Lung microvascular endothelial cell (primary cell): Measurements from ENCODE around the gene TNFSF13. TPM values are rescaled to one million over a fixed set of nuclear protein-coding genes. Genes with fewer than 3 reads are reported as not detected.
"Not testable (repeated sequence)": the region's sequence is repeated elsewhere in the genome, so short reads cannot be mapped to it uniquely, and the experiment has no call there.

Experiments used
- DNase-seq, 2 donors: peaks; one replicate each; pipeline versions ENCODE4 v3.0.0 to v3.0.0-alpha.2; 2010; ENCODE audit warnings: low read depth in 2 of 2
- total RNA-seq: library from RNA; depleted of rRNA; stranded (reverse); fragments of >200 nt; gene quantifications from 2 replicates; pipeline ENCODE4 v1.2.1, GENCODE V29; 2014

TNFSF13 gene
- total RNA-seq, 1 donor from 2014 or later, result 0.20 TPM

- DNase-seq, result no peak
Observed at GRCh38 chr17:7589891-7590691, 31.5 kb downstream of the TNFSF13 start, which contains the start of gene SOX15. SOX15 (minus strand) TSS chr17:7590094; CDS start chr17:7589676, 418 bp downstream.

GRCh38 chr17:7590743-7591142 is 32.2 kb downstream of the TNFSF13 start:
- DNase-seq, result peak in 1 of 2 donors; percentile 25

GRCh38 chr17:7591596-7591995 is 33.0 kb downstream of the TNFSF13 start:
- DNase-seq, result no peak

- DNase-seq, result no peak
Observed at GRCh38 chr17:7592422-7593021, 34.0 kb downstream of the TNFSF13 start.

DNA sequence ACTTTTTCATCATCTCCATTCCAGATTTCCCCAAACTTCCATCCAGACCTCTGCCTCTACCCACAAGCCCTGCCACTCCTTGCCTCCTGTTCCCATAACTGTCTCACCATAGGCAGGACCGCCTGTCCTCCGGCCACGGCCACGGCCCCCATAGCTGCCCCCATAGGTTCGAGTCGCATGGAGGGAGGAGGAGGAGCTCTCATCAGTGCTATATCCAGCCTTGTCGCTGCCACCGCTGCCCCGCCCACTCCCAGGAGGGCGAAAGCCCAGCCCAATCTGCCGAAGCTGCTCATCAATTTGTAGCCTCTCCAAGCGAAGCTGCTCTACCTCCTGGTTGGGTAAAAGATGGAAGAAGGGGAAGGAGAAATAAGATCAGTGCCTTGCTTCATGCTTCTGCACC is 34.7 kb downstream of the TNFSF13 start:
- no peak for DNase-seq

DNA sequence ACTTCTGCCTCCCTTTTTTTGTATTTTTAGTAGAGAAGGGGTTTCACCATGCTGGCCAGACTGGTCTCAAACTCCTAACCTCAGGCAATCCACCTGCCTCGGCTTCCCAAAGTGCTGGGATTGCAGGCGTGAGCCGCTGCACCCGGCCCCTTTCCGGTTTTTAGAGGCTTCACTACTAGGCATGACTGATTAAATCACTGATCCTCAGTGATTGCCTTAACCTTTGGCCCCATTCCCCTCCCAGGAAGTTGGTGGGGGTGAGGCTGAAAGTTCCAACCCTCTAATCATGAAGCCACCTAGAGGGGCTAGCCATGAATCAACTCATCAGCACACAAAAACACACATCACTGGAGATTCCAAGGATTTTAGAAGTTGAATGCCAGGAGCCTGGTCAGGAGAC is 39.0 kb downstream of the TNFSF13 start:
- not testable (repeated sequence) for DNase-seq

- DNase-seq, result no peak
Observed at GRCh38 chr17:7606280-7606679, 47.7 kb downstream of the TNFSF13 start.

- DNase-seq, result no peak
Observed at GRCh38 chr17:7610641-7611040, 52.1 kb downstream of the TNFSF13 start.

Other genes with a start within 250 kb of the TNFSF13 start
- 22.9 and 33.5 TPM in 2 replicates for gene GPS2, start 243.4 kb upstream of the TNFSF13 start, total RNA-seq
- gene NEURL4, start 229.4 kb upstream of the TNFSF13 start, total RNA-seq, result 7.4 and 13.1 TPM in 2 replicates
- 0.40 and 0.44 TPM in 2 replicates for gene ACAP1, start 222.2 kb upstream of the TNFSF13 start, total RNA-seq
- gene KCTD11, start 206.6 kb upstream of the TNFSF13 start, total RNA-seq, result 2.4 and 3.8 TPM in 2 replicates
- not detected in 2 replicates for gene TMEM95, start 203.6 kb upstream of the TNFSF13 start, total RNA-seq
- 1.5 and 1.8 TPM in 2 replicates for gene TNK1, start 177.7 kb upstream of the TNFSF13 start, total RNA-seq
- 15.0 and 19.4 TPM in 2 replicates for gene PLSCR3, start 164.2 kb upstream of the TNFSF13 start, total RNA-seq
- 141 and 232 TPM in 2 replicates for gene TMEM256, start 154.7 kb upstream of the TNFSF13 start, total RNA-seq
- gene NLGN2, start 150.9 kb upstream of the TNFSF13 start, total RNA-seq, result 1.2 and 1.3 TPM in 2 replicates
- gene SPEM1, start 138.4 kb upstream of the TNFSF13 start, total RNA-seq, result not detected in 2 replicates
- gene SPEM2, start 133.1 kb upstream of the TNFSF13 start, total RNA-seq, result not detected in 2 replicates
- not detected in 2 replicates for gene SPEM3, start 129.9 kb upstream of the TNFSF13 start, total RNA-seq
- gene TMEM102, start 123.3 kb upstream of the TNFSF13 start, total RNA-seq, result 6.1 and 9.3 TPM in 2 replicates
- 0.20 and 0.22 TPM in 2 replicates for gene FGF11, start 119.2 kb upstream of the TNFSF13 start, total RNA-seq
- gene CHRNB1, start 113.7 kb upstream of the TNFSF13 start, total RNA-seq, result 8.1 and 9.2 TPM in 2 replicates
- gene ZBTB4, start 79.1 kb upstream of the TNFSF13 start, total RNA-seq, result 6.3 and 8.5 TPM in 2 replicates
- not detected in 2 replicates for gene SLC35G6, start 77.3 kb upstream of the TNFSF13 start, total RNA-seq
- gene POLR2A, start 74.4 kb upstream of the TNFSF13 start, total RNA-seq, result 56.0 and 70.0 TPM in 2 replicates
- gene TNFSF12, start 9.7 kb upstream of the TNFSF13 start, total RNA-seq, result 4.4 and 4.8 TPM in 2 replicates
- 52.3 and 81.5 TPM in 2 replicates for gene SENP3, start 3.2 kb downstream of the TNFSF13 start, total RNA-seq
- gene CD68, start 20.9 kb downstream of the TNFSF13 start, total RNA-seq, result 0.40 and 0.44 TPM in 2 replicates
- gene MPDU1, start 25.1 kb downstream of the TNFSF13 start, total RNA-seq, result 56.7 and 72.2 TPM in 2 replicates
- not detected in 2 replicates for gene SOX15, start 31.3 kb downstream of the TNFSF13 start, total RNA-seq
- 25.9 and 36.3 TPM in 2 replicates for gene FXR2, start 56.1 kb downstream of the TNFSF13 start, total RNA-seq
- 25.7 and 33.3 TPM in 2 replicates for gene SAT2, start 69.1 kb downstream of the TNFSF13 start, total RNA-seq
- 0.20 and 0.22 TPM in 2 replicates for gene SHBG, start 71.4 kb downstream of the TNFSF13 start, total RNA-seq
- not detected in 2 replicates for gene ATP1B2, start 92.2 kb downstream of the TNFSF13 start, total RNA-seq
- 27.8 and 37.0 TPM in 2 replicates for gene TP53, start 128.7 kb downstream of the TNFSF13 start, total RNA-seq
- gene WRAP53, start 129.7 kb downstream of the TNFSF13 start, total RNA-seq, result 6.1 and 6.9 TPM in 2 replicates
- gene EFNB3, start 146.5 kb downstream of the TNFSF13 start, total RNA-seq, result 0.20 and 0.22 TPM in 2 replicates
- under 0.01 and 0.20 TPM in 2 replicates for gene DNAH2, start 159.0 kb downstream of the TNFSF13 start, total RNA-seq